HG03457 (cell line): ENCODE results near the gene CHST14.
A peak's percentile ranks its signal among the peaks of the same experiment; 100 is the strongest.
"Not testable (repeated sequence)": the region's sequence is repeated elsewhere in the genome, so short reads cannot be mapped to it uniquely, and the experiment has no call there.

Experiments used
- ATAC-seq: cut with Tn5 transposase; IDR thresholded peaks from one replicate; pipeline ENCODE4 v1.9.1; 2021; ENCODE audit warnings: moderate number of reproducible peaks; ENCODE audit not compliant: unreplicated experiment

Gene CHST14

DNA sequence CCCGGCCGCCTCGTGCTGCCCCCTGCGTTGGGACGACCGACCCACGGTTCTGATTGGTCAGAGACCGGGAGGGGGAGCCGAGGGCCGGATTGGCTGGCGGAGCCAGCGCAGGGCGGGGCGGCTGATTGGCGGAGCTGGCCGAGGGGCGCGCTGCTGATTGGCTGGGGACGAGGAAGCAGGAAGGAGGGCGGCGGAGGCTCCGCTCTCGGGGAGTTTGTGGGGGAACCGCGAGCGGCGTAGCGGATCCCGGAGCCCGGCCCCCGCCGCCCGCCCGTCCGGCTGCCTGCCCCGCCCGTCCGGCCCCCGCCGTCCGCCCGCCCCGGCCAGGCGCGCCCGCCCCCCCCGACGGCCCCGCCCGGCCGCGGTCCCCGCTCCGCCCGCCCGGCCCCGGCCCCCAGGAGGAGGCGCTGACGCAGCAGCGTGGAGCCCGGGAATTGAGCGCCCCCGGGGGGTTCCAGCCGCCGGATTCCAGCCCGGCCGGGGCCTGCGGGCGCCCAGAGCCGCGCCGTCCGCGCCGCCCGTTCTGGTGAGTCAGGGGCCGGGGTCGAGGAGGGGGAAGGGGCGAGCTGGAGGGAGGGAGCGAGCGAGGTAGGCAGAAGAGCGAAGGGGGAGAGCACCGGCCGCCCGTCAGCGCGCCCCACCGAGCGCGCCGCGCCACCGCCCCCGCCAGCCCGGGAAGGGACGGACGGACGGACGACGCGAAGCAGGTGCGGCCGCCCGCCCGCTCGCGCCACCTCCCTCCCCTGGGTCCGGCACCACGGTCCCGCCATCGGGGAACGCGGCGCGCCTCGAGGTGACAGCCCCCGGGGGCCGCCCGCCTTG is 29.8 kb upstream of the CHST14 start, which contains the start of gene BAHD1:
BAHD1 (plus strand) TSS at position 211 of the 822 bp plus-strand sequence. CDS start 17,512 bp downstream, outside the sequence.
- ATAC-seq = peak; percentile 88

DNA sequence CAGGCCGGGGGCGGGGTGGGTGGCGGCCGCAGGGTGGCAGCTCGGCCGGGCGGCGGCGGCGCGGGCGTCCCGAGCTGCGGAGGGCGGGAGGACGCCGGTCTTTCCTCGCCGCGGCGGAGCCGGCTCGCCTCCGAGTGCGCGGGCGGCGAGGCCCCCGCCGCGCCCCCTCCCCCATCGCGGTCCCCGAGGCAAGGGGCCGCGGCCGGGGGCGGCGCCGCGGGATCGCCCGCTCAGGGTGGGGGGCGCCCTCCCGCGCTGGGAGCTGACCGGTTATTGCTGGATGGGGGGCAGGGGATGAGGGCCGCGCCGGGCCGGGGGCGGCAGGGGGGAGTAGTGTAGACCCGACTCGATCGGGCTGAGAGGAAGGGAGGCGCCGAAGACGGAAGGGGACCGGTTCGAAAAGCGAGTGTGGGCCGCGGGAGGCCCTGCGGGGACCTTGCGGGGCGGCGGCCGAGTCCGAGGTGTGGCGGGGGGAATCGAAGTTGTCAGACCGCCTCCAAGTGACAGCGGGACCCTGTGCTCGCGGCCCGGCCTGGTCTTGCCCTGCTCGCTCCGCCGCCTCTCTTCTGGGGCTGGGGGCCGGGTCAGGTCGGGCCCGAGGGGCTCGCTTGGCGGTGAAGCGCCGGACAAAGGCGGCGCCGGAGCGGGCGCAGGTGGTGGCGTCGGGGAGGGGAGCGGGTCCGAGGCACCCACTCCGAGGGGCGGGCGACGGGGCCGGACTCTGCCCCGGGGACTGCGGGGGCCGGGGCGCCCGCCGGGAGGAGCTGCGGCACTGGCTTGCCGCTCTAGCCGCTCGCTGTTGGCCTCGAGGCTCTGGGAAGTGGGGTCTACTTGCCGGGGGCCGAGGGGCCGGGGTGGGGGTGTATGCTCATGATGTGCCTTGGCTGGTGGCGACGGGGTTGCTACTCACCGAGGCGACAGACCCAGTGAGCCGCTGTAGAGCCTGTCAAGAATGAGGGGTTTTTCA is 28.9 kb upstream of the CHST14 start:
- ATAC-seq = no peak

DNA sequence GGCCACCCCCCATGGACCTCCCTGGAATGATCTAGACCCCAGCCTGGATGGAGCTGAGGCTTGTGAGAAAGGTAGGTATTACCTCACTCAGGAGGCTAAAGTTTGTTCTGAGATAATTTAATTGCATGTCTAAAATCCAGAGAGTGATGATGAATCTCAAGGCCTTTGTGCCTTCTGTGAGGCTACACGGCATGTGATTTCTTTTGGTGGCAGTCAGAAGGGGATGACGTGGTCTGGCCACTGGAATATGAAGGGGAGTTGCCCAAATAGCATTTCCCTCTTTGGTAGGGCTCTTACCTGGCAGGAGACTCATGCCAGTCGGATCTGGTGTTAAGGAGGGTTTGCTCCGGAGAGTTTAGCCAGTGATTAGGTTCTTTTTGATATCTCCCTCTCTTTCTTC is 27.5 kb upstream of the CHST14 start:
- ATAC-seq = no peak

DNA sequence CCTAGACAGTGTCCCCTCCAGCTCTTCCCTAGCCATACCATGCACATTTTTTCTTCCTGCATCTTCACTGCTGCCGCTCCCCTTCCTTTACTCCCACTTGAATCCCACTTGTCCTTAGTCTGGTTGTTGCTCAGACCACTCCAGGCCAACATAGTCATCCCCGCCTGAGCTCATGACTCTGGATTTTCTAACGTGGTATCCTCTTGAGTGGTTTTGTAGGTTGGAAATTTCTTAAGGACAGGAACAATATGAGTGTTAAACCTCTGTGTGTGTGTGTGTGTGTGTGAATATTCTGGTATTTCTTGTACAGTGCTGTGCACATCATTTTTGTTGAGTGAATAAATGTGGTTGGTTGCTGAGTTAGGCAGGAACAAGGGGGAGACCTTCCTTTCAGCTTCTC is 26.9 kb upstream of the CHST14 start:
- ATAC-seq = no peak

DNA sequence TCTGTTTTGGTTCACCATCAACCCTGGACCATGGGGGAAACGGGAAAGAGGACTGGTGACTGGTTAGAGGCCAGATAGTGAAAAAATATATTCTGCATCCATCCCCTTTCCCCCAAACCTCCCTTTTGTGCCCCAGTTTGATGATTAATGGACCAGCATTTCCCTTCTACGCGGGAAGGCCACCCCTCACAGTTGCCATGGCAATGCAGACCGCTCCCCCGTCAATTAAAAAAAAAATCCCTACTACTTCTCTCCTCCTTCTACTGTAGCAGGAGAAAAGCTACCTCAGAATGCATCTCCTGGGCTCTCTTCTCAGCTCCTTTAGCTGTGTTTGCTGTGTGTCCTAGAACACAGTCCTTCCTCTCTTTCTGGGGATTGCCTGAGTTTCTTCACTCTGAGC is 26.0 kb upstream of the CHST14 start:
- no peak for ATAC-seq

DNA sequence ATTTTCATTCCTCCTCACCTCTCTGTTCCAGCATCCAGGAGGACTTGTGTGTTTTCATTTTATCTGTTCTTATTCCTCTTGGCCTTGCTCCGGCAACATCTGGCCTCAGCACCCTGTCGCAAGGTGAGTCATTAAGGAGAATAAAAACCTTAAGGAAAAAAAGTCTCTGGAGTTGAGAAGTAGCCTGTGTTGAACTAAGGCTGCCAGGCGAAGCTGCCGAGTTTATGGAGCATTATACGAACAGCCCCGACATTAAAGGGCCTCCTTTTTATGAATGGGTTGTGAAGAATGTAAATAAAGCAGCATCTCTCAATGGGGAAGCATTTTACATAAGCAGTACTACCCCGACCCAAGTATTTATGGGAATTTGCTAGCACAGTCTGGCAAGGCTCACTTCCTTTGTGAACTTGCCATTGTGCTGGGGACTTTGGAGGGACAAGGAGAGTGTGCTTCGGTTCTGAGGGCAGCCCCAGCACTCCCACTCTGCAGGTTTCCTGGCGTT is 25.3 kb upstream of the CHST14 start:
- no peak for ATAC-seq

DNA sequence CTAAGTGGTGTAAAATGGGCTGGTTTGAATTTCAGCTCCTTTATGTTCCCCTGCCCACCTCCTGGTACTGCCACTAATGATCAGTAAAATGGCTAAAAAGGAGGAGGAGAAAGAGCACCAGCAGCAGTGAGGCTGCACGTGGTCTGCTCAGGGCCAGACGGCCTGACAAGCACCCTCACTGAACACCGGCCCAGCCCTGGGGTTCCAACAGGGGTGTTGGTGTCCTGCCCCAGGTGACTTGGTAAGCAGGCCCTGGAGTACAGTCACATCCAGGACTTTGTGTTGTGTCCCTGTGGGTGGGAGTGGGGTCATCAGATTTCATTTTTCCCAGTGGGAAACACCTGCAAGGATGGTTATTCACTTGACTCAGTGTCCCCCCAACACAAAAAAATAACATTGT is 24.6 kb upstream of the CHST14 start:
- ATAC-seq = no peak

DNA sequence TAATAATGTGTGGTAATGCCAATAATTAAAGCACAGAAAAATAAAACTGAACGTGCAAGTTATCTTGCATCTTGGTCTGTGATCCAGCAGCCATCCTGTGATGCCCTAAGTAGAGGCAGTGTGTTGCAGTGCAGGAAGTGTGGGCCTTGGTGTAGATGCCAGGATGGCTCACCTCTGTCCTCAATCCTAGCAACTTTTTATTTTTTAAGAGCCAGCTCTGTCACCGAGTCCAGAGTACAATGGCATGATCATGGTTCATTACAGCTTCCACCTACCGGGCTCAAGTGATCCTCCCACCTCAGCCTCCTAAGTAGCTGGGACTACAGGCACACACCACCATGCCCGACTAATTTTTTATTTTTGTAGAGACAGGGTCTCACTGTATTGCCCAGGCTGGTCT is 22.4 kb upstream of the CHST14 start:
- ATAC-seq = no peak

DNA sequence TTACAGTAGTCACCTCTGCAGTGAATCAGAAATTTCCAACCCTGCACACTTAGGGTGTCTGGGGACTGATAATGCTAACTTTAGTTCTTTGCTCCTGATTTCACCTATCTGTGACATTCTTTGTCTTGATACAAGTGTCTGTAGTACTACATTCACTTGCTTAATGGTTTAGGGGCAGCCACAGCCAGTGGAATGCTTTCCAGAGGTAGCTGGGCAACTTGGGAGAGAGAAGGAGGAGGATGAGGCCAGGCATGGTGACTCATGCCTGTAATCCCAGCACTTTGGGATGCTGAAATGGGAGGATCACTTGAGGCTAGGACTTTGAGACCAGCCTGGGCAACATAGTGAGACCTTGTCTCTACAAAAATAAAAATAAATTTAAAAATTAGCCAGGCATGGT is 21.5 kb upstream of the CHST14 start:
- ATAC-seq = no peak

DNA sequence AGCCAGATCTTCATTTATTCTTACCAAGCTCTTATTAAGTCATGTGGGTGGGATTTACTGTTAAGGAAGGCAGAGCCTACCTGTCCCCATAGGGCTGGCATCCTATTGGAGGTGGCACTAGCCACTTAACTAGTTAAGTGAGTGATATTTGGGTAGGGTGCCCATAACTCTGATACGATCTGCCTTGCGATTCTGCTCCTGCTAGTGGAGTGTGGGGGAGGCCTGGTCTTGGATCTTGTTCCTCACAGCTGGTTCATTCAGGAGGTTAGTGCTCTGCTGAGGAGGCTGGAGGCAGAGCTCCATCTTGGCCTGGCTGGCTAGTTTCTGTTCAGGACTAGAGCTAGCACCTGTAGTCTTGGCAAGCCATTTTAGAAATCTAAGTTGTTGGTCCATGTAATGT is 20.7 kb upstream of the CHST14 start:
- ATAC-seq = no peak

DNA sequence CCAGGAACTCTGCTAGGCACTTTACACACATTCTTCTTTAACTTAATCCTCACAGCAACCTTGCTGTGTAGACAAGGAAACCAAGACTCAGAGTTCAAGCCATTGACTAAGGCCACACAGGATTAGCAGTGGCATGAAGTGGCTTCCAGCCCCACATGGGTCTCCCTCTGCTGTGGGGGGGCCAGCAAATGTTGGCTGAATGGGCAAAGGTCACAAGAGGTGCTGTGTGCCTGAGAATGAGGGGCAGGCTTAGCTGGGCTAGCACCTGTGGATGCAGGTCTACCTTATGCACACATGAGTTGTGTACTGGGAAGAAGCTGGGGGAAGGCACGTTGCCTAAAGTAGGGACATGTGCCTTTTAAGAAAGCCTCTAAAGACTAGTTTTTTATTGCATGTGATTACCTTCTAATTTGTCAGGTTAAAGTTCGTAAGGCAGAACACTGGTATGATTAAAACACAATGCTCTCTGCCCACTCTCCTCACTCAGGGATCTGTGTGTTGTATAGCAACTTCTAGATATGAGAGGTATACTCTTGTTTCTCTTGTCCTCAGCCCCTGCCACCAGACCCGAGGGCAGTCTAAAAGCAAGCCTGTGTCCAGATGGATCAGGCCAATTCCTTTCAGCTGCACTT is 19.1 kb upstream of the CHST14 start:
- ATAC-seq = no peak

DNA sequence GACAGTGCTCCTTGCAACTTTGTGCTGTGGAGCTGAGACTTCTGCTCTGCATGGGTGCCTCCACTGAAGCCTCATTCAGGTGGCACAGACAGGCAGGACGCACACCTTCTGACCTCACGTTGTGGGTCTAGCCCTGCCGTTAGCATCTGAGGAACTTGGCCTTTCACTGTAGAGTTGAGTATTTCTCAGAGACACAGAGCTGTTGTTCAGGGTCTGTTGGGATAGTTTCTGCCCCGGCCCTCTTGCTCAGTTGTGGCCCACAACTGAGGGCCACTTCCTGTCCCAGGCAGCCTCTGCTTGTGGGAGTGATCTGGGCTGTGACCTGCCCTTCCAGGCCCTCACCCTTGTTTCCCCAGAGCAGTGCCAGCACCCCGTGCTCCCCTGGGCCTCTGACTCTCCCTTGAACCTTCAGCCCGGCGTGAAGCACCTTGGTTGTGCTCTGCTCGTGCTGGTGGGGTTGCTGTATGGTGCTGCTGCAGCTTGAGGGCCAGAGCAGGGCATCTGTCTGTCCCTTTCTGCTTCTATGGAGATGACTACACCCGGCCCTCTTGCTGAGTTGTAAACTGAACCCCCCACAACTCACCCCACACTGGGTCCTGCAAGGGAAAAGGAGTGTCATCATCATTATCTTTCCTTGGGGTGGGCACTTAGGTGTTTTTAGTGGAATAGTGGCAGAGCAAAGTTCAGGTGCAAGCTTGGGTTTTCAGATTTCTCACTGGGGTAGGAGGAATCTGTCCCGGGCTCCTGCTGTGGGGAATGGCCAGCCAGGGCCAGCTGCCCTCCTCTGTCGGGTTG is 18.3 kb upstream of the CHST14 start:
- no peak for ATAC-seq

DNA sequence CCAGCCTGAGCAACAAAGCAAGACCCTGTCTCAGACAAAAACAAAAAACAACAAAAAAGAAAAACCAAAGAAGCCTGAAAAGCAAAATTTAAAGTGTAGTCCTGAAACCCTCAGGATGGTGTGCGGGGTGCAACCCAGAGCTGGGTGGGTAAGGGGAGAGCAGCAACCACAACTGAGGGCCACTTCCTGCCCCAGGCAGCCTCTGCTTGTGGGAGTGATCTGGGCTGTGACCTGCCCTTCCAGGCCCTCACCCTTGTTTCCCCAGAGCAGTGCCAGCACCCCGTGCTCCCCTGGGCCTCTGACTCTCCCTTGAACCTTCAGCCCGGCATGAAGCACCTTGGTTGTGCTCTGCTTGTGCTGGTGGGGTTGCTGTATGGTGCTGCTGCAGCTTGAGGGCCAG is 16.8 kb upstream of the CHST14 start:
- ATAC-seq = not testable (repeated sequence)

DNA sequence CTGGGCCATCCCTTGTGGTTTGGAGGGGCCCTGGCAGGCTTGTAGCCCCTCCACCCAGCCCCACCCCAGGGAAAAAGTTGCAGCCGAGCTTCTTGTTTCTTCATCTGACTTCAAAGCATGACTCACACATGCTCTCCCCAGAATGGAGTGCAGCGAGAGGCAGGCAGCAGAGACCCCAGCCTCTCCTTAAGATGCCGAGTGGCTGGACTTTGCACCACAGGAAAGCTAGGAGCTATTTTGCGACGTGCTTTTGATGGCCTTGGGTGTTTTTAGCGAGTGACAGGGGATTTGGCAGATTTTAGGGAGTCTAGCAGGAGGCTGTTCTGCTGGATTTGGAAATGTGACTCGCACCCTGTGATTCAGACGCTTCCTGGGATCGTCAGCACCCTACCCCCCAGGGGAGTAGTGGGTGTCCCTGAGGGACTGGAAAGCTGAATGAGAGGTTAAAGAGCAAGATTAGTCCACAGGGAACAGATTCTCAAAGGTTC is 15.8 kb upstream of the CHST14 start:
- no peak for ATAC-seq

DNA sequence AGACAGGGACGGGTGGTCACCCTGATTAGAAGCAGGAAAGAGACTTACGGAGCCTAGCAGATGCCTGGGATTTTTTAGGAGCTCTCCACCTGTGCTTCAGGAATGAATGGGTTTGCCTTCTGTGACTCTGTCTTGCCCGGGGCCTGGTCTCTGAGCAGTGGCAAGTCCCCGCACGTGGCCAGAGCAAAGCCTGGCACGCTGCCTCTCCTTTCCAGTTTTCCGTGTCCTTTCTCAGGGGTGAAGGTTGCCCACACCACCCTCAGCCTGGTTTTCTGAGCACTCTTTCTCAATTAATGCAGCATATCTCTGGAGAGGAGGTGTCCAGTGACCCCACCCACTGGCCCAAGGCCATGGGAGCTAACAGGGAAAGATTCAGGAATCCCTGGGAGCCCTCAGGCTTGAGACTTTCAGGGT is 14.5 kb upstream of the CHST14 start:
- ATAC-seq = no peak

DNA sequence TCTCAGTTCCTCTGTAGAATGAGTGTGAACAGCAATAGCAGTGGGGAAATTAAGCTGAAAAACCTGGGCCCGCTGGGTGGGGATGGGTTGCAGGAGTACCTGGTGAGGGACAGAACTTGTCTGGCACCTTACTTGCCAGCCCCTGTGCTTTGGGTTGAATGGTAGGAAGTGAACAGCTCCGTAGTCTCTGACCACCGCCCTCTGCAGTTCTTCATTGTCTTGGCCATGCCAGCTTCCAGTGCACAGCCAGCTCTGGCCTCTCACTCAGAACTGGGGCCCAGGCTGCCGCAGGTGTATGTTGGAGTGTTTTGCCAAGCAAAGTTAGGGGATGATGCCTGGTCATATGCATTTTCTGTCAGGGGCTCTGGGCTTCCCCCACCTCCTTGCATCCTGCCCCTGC is 14.0 kb upstream of the CHST14 start:
- no peak for ATAC-seq

DNA sequence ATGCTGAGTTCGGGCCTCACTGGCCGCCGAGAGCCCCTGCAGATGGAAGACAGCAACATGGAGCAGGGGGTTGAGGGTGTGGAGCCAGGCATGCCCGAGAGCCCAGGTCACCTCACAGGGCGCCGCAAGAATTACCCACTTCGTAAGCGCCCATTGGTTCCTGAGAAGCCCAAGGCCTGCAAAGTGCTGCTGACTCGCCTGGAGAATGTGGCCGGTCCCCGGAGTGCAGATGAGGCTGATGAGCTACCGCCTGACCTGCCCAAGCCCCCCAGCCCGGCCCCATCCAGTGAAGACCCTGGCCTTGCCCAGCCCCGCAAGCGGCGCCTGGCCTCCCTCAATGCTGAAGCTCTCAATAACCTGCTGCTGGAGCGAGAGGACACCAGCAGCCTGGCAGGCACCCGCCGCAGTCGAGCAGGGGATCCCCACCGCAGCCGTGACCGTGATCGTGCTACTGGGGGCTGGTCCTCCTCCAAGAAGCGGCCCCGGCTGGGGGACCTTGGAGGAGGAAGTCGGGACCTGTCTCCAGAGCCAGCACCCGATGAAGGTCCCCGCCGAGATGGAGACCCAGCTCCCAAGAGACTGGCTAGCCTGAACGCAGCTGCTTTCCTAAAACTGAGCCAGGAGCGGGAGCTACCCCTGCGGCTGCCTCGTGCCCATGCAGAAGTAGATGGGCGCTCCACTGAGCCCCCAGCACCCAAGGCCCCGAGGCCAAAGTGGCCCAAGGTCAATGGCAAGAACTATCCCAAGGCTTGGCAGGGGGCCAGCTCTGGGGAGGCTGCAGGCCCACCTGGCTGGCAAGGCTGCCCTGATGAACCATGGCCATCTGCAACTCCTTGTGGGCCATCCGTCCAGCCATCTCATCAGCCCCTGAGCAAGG is 12.1 kb upstream of the CHST14 start:
- no peak for ATAC-seq

DNA sequence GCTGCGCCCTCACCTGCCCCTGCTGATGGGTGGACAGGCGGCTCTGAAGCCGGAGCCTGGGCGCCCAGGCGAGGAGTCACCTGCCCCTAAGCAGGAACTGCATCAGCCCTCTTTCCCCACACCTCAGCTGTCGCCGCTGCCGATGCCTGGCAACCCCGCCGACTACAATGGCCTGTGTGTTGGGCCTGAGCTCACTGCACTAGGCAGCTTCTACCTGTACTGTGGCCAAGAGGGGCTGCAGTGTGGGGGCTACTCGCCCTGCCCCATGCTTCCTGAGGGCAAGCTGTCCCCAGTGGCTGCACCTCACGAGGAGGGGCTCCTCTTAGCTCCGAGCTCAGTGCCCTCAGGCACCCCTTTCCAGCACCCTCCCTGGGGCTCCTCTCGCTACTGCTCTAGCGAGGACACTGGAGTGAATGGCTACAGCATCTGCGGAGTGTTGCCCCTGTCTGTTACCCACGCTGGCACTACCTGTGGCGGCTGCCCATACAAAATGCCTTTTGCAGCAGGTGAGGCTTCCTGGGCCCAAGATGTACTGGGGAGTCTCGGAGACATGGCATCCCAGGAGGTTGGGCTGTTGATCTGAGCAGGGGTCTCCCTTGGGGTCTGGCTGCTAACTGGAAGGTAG is 11.3 kb upstream of the CHST14 start:
- ATAC-seq = no peak

DNA sequence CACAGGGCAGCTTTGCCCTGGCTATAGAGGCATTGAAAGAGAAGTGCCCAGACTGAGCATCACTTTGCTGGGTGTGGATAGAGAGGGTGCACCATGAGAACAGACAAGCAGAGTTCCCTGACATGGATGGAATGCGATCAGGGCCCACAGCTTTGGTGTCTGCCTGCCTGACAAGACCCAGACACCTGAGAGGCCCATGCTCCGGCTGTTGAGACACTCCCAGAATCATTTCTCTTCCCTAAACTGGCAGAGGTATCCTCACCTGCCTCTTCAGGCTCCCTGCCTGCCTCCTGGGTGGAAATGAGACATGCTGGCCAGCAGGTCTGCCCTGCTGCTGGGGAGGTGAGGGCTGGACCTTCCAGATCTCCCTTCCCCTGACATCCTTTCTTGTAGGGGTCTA is 10.4 kb upstream of the CHST14 start:
- ATAC-seq = no peak
